Ovary (tissue), 9 donors: ENCODE data around the gene PHKA2. TPM values are rescaled to one million over a fixed set of nuclear protein-coding genes. Genes with fewer than 3 reads are reported as not detected.

ENCODE experiments used
- DNase-seq, 5 donors: peaks; one replicate each; pipeline ENCODE4 v3.0.0-alpha.2; 2019 to 2020
- H3K27ac ChIP-seq, 2 donors: fragments of 200-600 bp; one replicate each; pipeline versions ENCODE4 v1.5.1 to v1.8.0; 2019 to 2022
- H3K27me3 ChIP-seq: fragments of 200-600 bp; one replicate; pipeline ENCODE4 v1.8.0; 2022
- H3K36me3 ChIP-seq: fragments of 200-600 bp; sonication (generic); one replicate; pipeline ENCODE4 v1.5.1; 2019
- H3K4me1 ChIP-seq: one replicate; pipeline ENCODE4 v1.8.1; 2013; ENCODE audit warnings: mild to moderate bottlenecking, moderate library complexity; ENCODE audit not compliant: insufficient read depth
- H3K4me3 ChIP-seq: fragments of 200-600 bp; sonication (generic); one replicate; pipeline ENCODE4 v1.5.1; 2017
- H3K9me3 ChIP-seq, 2 donors: fragments of 200-600 bp in 1 of 2; sonication (generic) in 1 of 2; one replicate each; pipeline versions ENCODE4 v1.5.1 to v1.8.1; 2013 to 2019; ENCODE audit warnings: mild to moderate bottlenecking in 1 of 2, moderate library complexity in 1 of 2
- CTCF ChIP-seq, 3 donors: fragments of 450-650 bp in 2 of 3; fragments of 200-600 bp in 1 of 3; IDR thresholded peaks; one replicate each; pipeline versions ENCODE4 v1.5.1 to v1.8.0; 2016 to 2022; ENCODE audit warnings: antibody characterized with exemption in 3 of 3, mild to moderate bottlenecking in 1 of 3
- EP300 ChIP-seq: sonication (generic); formaldehyde crosslinking; IDR thresholded peaks from one replicate; pipeline ENCODE4 v1.6.1; 2017; ENCODE audit warnings: antibody characterized with exemption
- POLR2A ChIP-seq: fragments of 450-650 bp; IDR thresholded peaks from one replicate; pipeline ENCODE4 v1.6.1; 2017; ENCODE audit warnings: antibody characterized with exemption, mild to moderate bottlenecking, moderate library complexity
- WGBS, 3 donors: extraction: QIAGEN DNeasy Blood & Tissue Kit in 1 of 3; methylation state at CpG; one replicate each; pipeline versions ENCODE4 v1.1.5 to v1.1.7; 2013 to 2017; 5-methylcytosine and 5-hydroxymethylcytosine counted together
- intact Hi-C, 4 donors: fragments of 100-400 bp; cut with DNase I; formaldehyde crosslinking; loops; one replicate each; pipeline versions ENCODE4 v1.11.0 to v1.15.1; 2022 to 2023
- polyA plus RNA-seq, 2 donors: library from polyadenylated mRNA; stranded (reverse); fragments of 200-250 nt in 1 of 2; fragments of 350-450 nt in 1 of 2; fragmentation: Illumina TruSeq in 1 of 2; extraction: RNeasy Lipid Tissue Mini Kit (QIAGEN cat#74804) in 1 of 2; gene quantifications; one replicate each; pipeline ENCODE4 v1.2.3, GENCODE V29; 2013 to 2014
- total RNA-seq, 7 donors: library from RNA; depleted of rRNA in 2 of 7; stranded (reverse); fragments of >200 nt in 2 of 7; fragmentation: NEBNext Ultra II Directional in 3 of 7; extraction: Animal tissue kit (Norgen Biotek cat#: 25700) in 3 of 7; gene quantifications; one replicate each; pipeline versions ENCODE4 v1.1.0 to v1.2.4, GENCODE V29; 2016 to 2023
- donor health status: DM: no; HTN: no; CAD: no; lungs with moderate emphysema.
- donor health status: DM: no; HTN: no; CAD: no.
- donor health status: Bipolar disorder and iron deficiency.
- donor health status: DM: yes; HTN: yes; CAD: no.
- donor health status: DM: no; HTN: no; CAD: no.
- donor health status: DM: yes; HTN: yes; CAD: no.

PHKA2 gene
- total and polyA plus RNA-seq, 9 donors: 19.4 to 43.5 (median 32.9) TPM

DNA sequence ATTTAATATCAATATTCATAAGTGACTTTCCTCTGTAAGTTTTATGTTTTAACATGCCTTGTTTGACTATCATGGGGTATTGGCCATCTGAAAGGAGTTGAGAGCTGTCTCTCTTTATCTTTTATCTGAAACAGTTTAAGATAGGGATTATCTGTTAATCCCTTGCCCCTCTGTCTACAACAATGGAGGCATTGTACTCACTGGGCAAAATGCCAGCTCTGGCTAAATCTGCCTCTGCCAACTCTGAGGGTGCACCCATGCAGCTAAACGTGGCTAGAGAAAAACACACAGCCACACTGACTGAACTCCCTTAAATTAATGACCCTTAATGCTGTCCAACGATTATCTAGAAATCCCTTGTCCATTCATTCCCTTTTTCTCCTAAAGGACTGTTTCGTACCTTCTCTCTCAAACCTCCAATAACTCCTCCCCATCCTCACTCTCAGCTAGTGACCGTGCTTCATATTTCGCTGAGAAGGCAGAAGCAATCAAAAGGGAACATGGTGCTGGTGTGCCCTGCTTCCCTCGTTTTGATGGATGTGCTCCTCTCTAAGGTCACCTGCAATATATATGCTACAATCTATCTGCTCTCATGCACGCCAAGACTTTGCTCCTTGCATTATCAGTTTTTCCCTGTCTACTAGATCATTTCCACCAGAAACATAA lies 10.3 kb downstream of the PHKA2 start:
- H3K27me3 ChIP-seq: no peaks in the 10 kb centered on the region
- no peak for TF ChIP-seq EP300
- TF ChIP-seq POLR2A: no peak
- no peak for TF ChIP-seq CTCF (IDR thresholded peaks at IDR 0.05)
- H3K36me3 ChIP-seq: no peaks in the 10 kb centered on the region

DNA sequence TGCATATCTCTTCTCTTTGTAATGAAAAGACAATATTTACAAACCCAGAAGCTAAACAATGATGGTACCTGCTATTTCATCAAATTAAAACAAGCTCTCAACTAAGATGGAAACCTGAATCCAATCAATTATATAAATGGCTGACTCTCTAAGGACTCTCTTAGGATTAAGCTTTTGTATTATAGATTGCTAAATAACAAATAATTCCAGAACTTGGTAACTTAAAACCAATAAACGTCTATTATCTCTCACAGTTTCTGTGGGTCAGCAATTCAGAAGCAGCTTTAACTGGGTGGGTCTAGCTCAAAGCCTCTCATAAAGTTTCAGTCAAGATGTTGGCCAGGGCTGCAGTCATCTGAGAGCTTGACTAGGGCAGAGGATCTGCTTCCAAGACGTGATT lies 12.4 kb downstream of the PHKA2 start:
- no peaks in the 10 kb centered on the region for H3K36me3 ChIP-seq
- no peak for TF ChIP-seq POLR2A
- TF ChIP-seq EP300: no peak
- TF ChIP-seq CTCF (IDR thresholded peaks at IDR 0.05): no peak
- no peaks in the 10 kb centered on the region for H3K27me3 ChIP-seq
- no peak for DNase-seq
- WGBS, 3 donors: 33 to 44% (median 34%) methylated on average over 2 of the region's 2 CpGs
- H3K4me1 ChIP-seq: no peaks in the 10 kb centered on the region
- H3K4me3 ChIP-seq: no peak overlapping the region
- no peak overlapping the region for H3K27ac ChIP-seq
- H3K9me3 ChIP-seq: no peaks in the 10 kb centered on the region
- intact Hi-C loops: no loop called here

More for the DNA sequence above, 10.3 kb downstream of the PHKA2 start:
- 70 to 77% (median 71%) methylated on average over 7 of the region's 7 CpGs for WGBS, 3 donors
- H3K9me3 ChIP-seq: no peaks in the 10 kb centered on the region
- intact Hi-C loops: no loop called here
- no peak overlapping the region for H3K27ac ChIP-seq
- H3K4me3 ChIP-seq: no peak overlapping the region
- DNase-seq: no peak
- no peaks in the 10 kb centered on the region for H3K4me1 ChIP-seq

GRCh38 chrX:18970465-18970864 lies 13.4 kb downstream of the PHKA2 start:
- intact Hi-C loops: no loop called here
- Histone ChIP-seq H3K36me3 (no peaks in the 10 kb centered on the region), H3K27me3 (no peaks in the 10 kb centered on the region), H3K4me3 (no peak overlapping the region), H3K9me3 (no peaks in the 10 kb centered on the region), H3K27ac (no peak overlapping the region), H3K4me1 (no peaks in the 10 kb centered on the region)
- TF ChIP-seq POLR2A: no peak
- TF ChIP-seq CTCF (IDR thresholded peaks at IDR 0.05): no peak
- TF ChIP-seq EP300: no peak
- no peak for DNase-seq

DNA sequence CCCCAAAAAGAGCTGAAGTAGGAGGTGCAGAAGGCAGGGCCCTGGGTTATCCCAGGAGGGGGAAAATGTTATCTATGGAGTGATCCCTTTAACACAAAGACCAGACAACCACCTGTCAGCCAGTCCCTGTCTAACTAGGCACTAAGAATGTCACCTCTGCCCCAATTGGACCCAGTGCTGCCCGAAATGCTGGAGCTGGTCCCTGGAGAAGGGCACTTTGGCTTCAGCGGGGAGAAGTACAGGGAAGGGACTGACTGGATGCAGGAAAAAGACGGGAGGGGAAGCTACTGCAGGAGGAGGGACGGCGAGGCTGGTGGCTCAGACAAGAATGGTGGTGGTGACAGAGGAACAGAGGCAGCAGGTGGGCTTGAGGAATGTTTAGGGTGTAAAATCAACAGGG lies 17.3 kb downstream of the PHKA2 start:
- H3K27ac ChIP-seq: no peak overlapping the region
- H3K27me3 ChIP-seq: no peaks in the 10 kb centered on the region
- no peaks in the 10 kb centered on the region for H3K9me3 ChIP-seq
- H3K4me1 ChIP-seq: no peaks in the 10 kb centered on the region
- no peak overlapping the region for H3K4me3 ChIP-seq
- WGBS, 3 donors: 77 to 81% (median 78%) methylated on average over 5 of the region's 5 CpGs
- TF ChIP-seq EP300: no peak
- TF ChIP-seq CTCF (IDR thresholded peaks at IDR 0.05): no peak
- no peak for TF ChIP-seq POLR2A
- DNase-seq: no peak
- H3K36me3 ChIP-seq: no peaks in the 10 kb centered on the region
- intact Hi-C loops: no loop called here
